Testis (tissue), 3 donors: ENCODE results near the gene RASGRF2. TPM values are rescaled to one million over a fixed set of nuclear protein-coding genes. Genes with fewer than 3 reads are reported as not detected.

Experiments used
- DNase-seq: peaks from one replicate; pipeline ENCODE4 v3.0.0-alpha.2; 2019
- H3K27ac ChIP-seq, 2 donors: fragments of 200-600 bp; sonication (generic); one replicate each; pipeline ENCODE4 v1.5.1; 2019
- H3K27me3 ChIP-seq: fragments of 200-600 bp; sonication (generic); one replicate; pipeline ENCODE4 v1.5.1; 2019
- H3K36me3 ChIP-seq: fragments of 200-600 bp; sonication (generic); one replicate; pipeline ENCODE4 v1.5.1; 2017; ENCODE audit warnings: low read depth; ENCODE audit errors: missing control alignments
- H3K4me1 ChIP-seq: fragments of 200-600 bp; sonication (generic); one replicate; pipeline ENCODE4 v1.5.1; 2019
- H3K4me3 ChIP-seq, 2 donors: fragments of 200-600 bp; sonication (generic); one replicate each; pipeline ENCODE4 v1.5.1; 2017 to 2019
- H3K9me3 ChIP-seq: fragments of 200-600 bp; sonication (generic); one replicate; pipeline ENCODE4 v1.5.1; 2017
- CTCF ChIP-seq, 3 experiments: fragments of 450-650 bp in 2 of 3; fragments of 200-600 bp in 1 of 3; sonication (generic) in 1 of 3; IDR thresholded peaks; one replicate each; pipeline ENCODE4 v1.5.1; 2016 to 2019; ENCODE audit warnings: antibody characterized with exemption in 3 of 3, mild to moderate bottlenecking in 2 of 3, moderate library complexity in 1 of 3
- POLR2A ChIP-seq: fragments of 450-650 bp; IDR thresholded peaks from one replicate; pipeline ENCODE4 v1.6.1; 2017; ENCODE audit warnings: antibody characterized with exemption, mild to moderate bottlenecking, moderate library complexity
- WGBS, 2 donors: methylation state at CpG; one replicate each; pipeline ENCODE4 v1.1.5; 2018; 5-methylcytosine and 5-hydroxymethylcytosine counted together
- intact Hi-C: fragments of 100-400 bp; cut with DNase I; formaldehyde crosslinking; loops from one replicate; pipeline ENCODE4 v1.15.1; 2023; ENCODE audit warnings: low total_unique reads
- polyA plus RNA-seq: library from polyadenylated mRNA; stranded (reverse); fragments of 350-450 nt; fragmentation: Illumina TruSeq; extraction: RNeasy Lipid Tissue Mini Kit (QIAGEN cat#74804); gene quantifications from one replicate; pipeline ENCODE4 v1.2.3, GENCODE V29; 2014; ENCODE audit warnings: low read depth, low replicate concordance; ENCODE audit not compliant: insufficient read depth
- total RNA-seq, 2 donors: library from RNA; depleted of rRNA; stranded (reverse); fragments of >200 nt; gene quantifications; one replicate each; pipeline ENCODE4 v1.2.3, GENCODE V29; 2016

RASGRF2 gene
- total and polyA plus RNA-seq, 3 donors from 2014 or later, result 6.2 to 11.3 (median 7.8) TPM

DNA sequence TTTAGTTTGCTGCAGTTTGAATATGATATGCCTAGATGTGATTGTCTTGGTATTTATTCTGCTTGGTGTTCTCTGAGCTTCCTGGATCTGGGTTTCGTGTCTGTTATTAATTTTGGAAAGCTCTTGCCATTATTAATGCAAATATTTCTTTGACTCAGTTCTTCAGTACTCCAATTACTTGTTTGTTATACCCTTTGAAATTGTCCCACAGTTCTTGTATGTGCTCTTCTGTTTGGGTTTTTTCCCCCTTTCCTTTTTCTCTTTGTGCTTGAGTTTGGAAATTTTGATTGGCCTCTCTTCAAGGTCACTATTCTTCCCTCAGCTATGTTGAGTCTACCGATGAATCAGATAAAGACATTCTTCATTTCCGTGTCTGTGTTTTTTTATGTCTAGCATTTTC, 176.4 kb downstream of the RASGRF2 start:
- no peaks in the 10 kb centered on the region for H3K9me3 ChIP-seq
- H3K36me3 ChIP-seq, result no peaks in the 10 kb centered on the region
- H3K4me3 ChIP-seq, result no peak overlapping the region
- H3K27me3 ChIP-seq, result no peaks in the 10 kb centered on the region
- H3K4me1 ChIP-seq, result peaks cover 8% of the 10 kb centered on the region
- 57 to 64% methylated on average over 3 of the region's 3 CpGs for WGBS, 2 donors
- H3K27ac ChIP-seq, result no peak overlapping the region
- TF ChIP-seq POLR2A (no peak), CTCF (IDR thresholded peaks at IDR 0.05) (no peak)
- DNase-seq, result no peak
- intact Hi-C loops, result no loop called here

- DNase-seq, result no peak
- H3K36me3 ChIP-seq, result no peaks in the 10 kb centered on the region
- H3K27ac ChIP-seq, result no peak overlapping the region
- no peak overlapping the region for H3K4me3 ChIP-seq
- peaks cover 8% of the 10 kb centered on the region for H3K4me1 ChIP-seq
- no peaks in the 10 kb centered on the region for H3K9me3 ChIP-seq
- intact Hi-C loops, result no loop called here
- WGBS, 2 donors, result 78 to 92% methylated on average over 2 of the region's 2 CpGs
- no peak for TF ChIP-seq CTCF (IDR thresholded peaks at IDR 0.05)
- no peak for TF ChIP-seq POLR2A
- H3K27me3 ChIP-seq, result no peaks in the 10 kb centered on the region
These were observed 177.7 kb downstream of the RASGRF2 start for GRCh38 chr5:81137833-81138232.

GRCh38 chr5:81140441-81140840, 180.3 kb downstream of the RASGRF2 start:
- 70 to 82% methylated on average over 4 of the region's 4 CpGs for WGBS, 2 donors
- Histone ChIP-seq H3K27ac (no peak overlapping the region), H3K9me3 (no peaks in the 10 kb centered on the region), H3K36me3 (no peaks in the 10 kb centered on the region), H3K27me3 (no peaks in the 10 kb centered on the region), H3K4me1 (peaks cover 8% of the 10 kb centered on the region), H3K4me3 (no peak overlapping the region)
- DNase-seq, result no peak
- no peak for TF ChIP-seq CTCF (IDR thresholded peaks at IDR 0.05)
- intact Hi-C loops, result no loop called here

- TF ChIP-seq POLR2A (no peak), CTCF (IDR thresholded peaks at IDR 0.05) (no peak)
- H3K27ac ChIP-seq, result no peak overlapping the region
These were observed 180.8 kb downstream of the RASGRF2 start for GRCh38 chr5:81140943-81141342.

DNA sequence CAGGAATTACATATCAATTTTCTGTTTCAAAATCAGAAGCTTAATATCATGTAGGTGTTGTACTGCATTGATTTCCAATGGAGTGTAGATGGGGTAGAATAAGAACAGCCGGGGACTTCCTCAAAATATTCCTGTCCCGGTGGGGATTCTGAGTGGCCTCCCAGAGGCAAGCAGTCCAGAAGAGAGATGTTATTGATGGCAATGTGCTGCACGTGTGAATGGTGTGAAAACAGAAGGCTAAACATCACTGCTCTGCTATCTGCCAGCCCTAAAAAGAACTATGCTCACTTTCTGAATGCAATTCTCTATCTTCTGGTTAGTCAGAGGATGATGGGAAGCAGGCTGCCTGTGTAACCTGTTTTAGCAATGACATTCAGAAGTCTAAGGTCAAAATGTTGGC, 181.9 kb downstream of the RASGRF2 start:
- intact Hi-C loops, result no loop called here
- 52 to 82% methylated on average over 3 of the region's 3 CpGs for WGBS, 2 donors

More at GRCh38 chr5:81140943-81141342, 180.8 kb downstream of the RASGRF2 start:
- peak; percentile 20 for DNase-seq
- Histone ChIP-seq H3K27me3 (no peaks in the 10 kb centered on the region), H3K4me3 (no peak overlapping the region), H3K4me1 (peaks cover 8% of the 10 kb centered on the region), H3K9me3 (no peaks in the 10 kb centered on the region), H3K36me3 (no peaks in the 10 kb centered on the region)
- intact Hi-C loops, result no loop called here
- WGBS, 2 donors, result 50 to 52% methylated on average over 1 of the region's 1 CpG

More for the DNA sequence above, 181.9 kb downstream of the RASGRF2 start:
- no peaks in the 10 kb centered on the region for H3K9me3 ChIP-seq
- H3K4me1 ChIP-seq, result peaks cover 8% of the 10 kb centered on the region
- TF ChIP-seq POLR2A (no peak), CTCF (IDR thresholded peaks at IDR 0.05) (no peak)
- no peaks in the 10 kb centered on the region for H3K36me3 ChIP-seq
- no peak for DNase-seq
- H3K27me3 ChIP-seq, result no peaks in the 10 kb centered on the region
- H3K4me3 ChIP-seq, result no peak overlapping the region
- H3K27ac ChIP-seq, result no peak overlapping the region
